ENCODE results near the gene TMEM182. TPM values are rescaled to one million over a fixed set of nuclear protein-coding genes. Genes with fewer than 3 reads are reported as not detected.

Gene TMEM182
- total RNA-seq, 1 experiment from 2014 or later = 4.3 TPM

DNA sequence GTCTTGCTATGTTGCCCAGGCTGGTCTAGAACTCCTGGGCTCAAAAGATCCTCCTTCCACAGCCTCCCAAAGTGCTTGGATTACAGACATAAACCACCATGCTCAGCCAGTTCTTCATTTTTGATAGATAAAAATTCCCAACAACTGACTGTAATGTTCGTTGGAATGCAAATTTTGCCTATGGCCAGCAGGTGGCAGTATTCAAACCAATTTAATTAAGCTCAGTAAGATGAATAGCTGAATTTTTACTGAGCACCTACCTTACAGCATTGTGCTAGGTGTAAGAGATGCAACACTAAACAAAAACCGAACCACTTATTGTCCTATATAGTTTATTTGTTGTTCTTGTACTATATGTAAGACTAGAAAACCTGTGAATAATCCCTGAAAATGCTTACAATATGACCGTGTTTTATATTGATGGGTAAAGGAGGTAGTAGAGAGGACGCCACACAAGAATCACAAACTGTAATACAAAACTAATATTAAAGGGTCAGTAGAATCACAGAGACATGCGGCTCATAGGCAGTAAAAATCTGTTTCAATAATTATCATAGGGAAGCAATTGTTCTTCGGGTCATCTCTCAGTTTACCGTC is 8.2 kb upstream of the TMEM182 start:
- peak; percentile 39; the same call in 1 of the 2 replicates for ATAC-seq
- H3K9me3 Mint-ChIP-seq = no peaks in the 10 kb centered on the region; the same call in 1 of the 2 replicates
- no peak for DNase-seq (ENCODE audit: low spot score)
- ChIA-PET CTCF (interaction anchor here (0.5 to 3.9 kb wide), 35 partner anchors 9 to 612 kb away, joined by 3 to 91 read pairs (median 5); partner anchors contain the start of genes SLC9A4 and TMEM182), POLR2A (no interaction called here)
- peaks cover 9% of the 10 kb centered on the region for H3K4me1 Mint-ChIP-seq
- H3K27ac Mint-ChIP-seq = no peak overlapping the region
- H3K4me3 Mint-ChIP-seq = no peak overlapping the region
- H3K36me3 Mint-ChIP-seq = no peaks in the 10 kb centered on the region
- TF ChIP-seq, protein P1, sequence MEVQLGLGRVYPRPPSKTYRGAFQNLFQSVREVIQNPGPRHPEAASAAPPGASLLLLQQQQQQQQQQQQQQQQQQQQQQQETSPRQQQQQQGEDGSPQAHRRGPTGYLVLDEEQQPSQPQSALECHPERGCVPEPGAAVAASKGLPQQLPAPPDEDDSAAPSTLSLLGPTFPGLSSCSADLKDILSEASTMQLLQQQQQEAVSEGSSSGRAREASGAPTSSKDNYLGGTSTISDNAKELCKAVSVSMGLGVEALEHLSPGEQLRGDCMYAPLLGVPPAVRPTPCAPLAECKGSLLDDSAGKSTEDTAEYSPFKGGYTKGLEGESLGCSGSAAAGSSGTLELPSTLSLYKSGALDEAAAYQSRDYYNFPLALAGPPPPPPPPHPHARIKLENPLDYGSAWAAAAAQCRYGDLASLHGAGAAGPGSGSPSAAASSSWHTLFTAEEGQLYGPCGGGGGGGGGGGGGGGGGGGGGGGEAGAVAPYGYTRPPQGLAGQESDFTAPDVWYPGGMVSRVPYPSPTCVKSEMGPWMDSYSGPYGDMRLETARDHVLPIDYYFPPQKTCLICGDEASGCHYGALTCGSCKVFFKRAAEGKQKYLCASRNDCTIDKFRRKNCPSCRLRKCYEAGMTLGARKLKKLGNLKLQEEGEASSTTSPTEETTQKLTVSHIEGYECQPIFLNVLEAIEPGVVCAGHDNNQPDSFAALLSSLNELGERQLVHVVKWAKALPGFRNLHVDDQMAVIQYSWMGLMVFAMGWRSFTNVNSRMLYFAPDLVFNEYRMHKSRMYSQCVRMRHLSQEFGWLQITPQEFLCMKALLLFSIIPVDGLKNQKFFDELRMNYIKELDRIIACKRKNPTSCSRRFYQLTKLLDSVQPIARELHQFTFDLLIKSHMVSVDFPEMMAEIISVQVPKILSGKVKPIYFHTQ (CRISPR knock-in tag; IDR thresholded peaks at IDR 0.05) = no peak
- TF ChIP-seq IRF2 (CRISPR knock-in tag; IDR thresholded peaks at IDR 0.05; ENCODE audit: borderline replicate concordance, low read depth) (no peak), RORB (CRISPR knock-in tag; IDR thresholded peaks at IDR 0.05) (no peak), ZNF317 (CRISPR knock-in tag; IDR thresholded peaks at IDR 0.05; ENCODE audit: borderline replicate concordance, low read depth) (no peak), NFATC4 (CRISPR knock-in tag; IDR thresholded peaks at IDR 0.05) (no peak), ZNF138 (CRISPR knock-in tag; conservative IDR thresholded peaks at IDR 0.05) (no peak), FOXP1 (CRISPR knock-in tag; IDR thresholded peaks at IDR 0.05; ENCODE audit: borderline replicate concordance) (no peak)
- TF ChIP-seq, protein P2, sequence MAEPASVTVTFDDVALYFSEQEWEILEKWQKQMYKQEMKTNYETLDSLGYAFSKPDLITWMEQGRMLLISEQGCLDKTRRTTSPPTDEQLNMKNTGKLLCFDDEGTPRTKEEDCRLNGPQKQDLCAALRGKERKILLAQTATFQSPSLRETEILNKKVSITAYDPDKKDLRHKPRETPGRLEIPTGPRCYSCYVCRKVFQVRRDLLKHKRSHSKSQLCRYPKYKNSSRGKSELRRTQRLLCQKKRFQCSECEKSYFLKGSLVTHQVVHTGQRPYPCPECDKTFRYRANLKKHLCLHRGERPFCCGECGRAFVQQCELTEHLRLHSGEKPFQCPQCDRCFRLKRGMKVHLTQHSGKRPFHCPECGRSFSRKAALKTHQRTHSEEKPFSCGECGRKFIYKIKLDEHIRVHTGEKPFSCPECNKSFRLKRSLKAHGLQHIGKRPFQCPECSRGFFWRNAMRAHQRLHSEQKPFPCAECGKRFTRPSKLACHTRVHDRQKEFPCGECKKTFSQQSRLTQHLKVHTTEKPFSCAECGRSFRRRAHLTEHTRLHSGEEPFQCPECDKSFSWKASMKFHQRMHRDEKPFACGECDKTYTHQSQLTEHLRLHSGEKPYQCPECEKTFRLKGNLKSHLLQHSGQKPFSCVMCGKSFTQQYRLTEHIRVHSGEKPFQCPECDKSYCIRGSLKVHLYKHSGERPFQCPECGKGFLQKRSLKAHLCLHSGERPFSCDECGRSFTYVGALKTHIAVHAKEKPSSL (CRISPR knock-in tag; conservative IDR thresholded peaks at IDR 0.05) = no peak
- TF ChIP-seq, protein P3, sequence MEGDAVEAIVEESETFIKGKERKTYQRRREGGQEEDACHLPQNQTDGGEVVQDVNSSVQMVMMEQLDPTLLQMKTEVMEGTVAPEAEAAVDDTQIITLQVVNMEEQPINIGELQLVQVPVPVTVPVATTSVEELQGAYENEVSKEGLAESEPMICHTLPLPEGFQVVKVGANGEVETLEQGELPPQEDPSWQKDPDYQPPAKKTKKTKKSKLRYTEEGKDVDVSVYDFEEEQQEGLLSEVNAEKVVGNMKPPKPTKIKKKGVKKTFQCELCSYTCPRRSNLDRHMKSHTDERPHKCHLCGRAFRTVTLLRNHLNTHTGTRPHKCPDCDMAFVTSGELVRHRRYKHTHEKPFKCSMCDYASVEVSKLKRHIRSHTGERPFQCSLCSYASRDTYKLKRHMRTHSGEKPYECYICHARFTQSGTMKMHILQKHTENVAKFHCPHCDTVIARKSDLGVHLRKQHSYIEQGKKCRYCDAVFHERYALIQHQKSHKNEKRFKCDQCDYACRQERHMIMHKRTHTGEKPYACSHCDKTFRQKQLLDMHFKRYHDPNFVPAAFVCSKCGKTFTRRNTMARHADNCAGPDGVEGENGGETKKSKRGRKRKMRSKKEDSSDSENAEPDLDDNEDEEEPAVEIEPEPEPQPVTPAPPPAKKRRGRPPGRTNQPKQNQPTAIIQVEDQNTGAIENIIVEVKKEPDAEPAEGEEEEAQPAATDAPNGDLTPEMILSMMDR (IDR thresholded peaks at IDR 0.05) = peak; percentile 61
- no peaks in the 10 kb centered on the region for H3K27me3 Mint-ChIP-seq (ENCODE audit: low read depth)

DNA sequence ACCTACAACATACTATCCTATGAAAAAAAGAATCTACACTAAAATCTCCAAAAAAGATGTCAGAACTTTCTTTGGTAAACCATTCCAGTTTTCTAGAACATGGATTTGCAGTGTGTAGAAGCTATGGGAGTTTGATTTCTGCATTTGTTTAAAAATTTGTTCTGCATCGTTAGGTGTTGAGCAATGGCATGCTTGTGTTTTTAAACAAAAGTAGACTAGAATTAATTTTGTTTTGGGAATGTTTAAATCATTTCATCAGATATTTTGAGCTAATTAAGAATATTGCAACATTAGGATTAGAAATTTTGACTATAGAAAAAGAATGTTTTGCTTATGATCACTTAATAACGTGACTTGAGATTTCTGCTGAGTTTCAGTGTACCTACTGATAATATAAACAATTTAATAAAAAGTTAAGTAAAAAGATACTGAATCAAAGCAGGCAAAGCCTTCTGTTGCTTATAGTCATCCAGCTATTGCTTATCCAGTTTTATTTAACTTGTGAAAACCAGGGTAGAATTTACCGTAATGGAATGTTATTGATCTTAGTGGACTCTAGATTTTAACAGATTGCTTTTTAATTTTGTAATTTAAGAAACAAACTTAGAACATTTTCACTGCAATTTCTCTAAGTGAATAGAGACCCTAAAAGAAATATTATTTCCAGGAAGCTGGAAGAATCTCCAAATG is 7.2 kb upstream of the TMEM182 start:
- Mint-ChIP-seq H3K27me3 (ENCODE audit: low read depth) (no peaks in the 10 kb centered on the region), H3K36me3 (no peaks in the 10 kb centered on the region), H3K4me1 (peaks cover 9% of the 10 kb centered on the region), H3K4me3 (no peak overlapping the region), H3K27ac (no peak overlapping the region), H3K9me3 (no peaks in the 10 kb centered on the region; the same call in 1 of the 2 replicates)
- DNase-seq (ENCODE audit: low spot score) = no peak
- CTCF ChIA-PET = interaction anchor here (1.0 to 3.9 kb wide), 6 partner anchors 15 to 85 kb away, joined by 3 to 91 read pairs (median 9); a partner anchor contains a TSS
- POLR2A ChIA-PET = no interaction called here
- ATAC-seq = no peak
- no peak for TF ChIP-seq ELF4 (CRISPR knock-in tag; IDR thresholded peaks at IDR 0.05; ENCODE audit: low read depth)
- TF ChIP-seq, protein P4, sequence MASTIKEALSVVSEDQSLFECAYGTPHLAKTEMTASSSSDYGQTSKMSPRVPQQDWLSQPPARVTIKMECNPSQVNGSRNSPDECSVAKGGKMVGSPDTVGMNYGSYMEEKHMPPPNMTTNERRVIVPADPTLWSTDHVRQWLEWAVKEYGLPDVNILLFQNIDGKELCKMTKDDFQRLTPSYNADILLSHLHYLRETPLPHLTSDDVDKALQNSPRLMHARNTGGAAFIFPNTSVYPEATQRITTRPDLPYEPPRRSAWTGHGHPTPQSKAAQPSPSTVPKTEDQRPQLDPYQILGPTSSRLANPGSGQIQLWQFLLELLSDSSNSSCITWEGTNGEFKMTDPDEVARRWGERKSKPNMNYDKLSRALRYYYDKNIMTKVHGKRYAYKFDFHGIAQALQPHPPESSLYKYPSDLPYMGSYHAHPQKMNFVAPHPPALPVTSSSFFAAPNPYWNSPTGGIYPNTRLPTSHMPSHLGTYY (CRISPR knock-in tag; IDR thresholded peaks at IDR 0.05) = no peak
- TF ChIP-seq MYBL2 (CRISPR knock-in tag; IDR thresholded peaks at IDR 0.05) = no peak
- no peak for TF ChIP-seq TEAD4 (CRISPR knock-in tag; IDR thresholded peaks at IDR 0.05)
- TF ChIP-seq ZNF263 (CRISPR knock-in tag; IDR thresholded peaks at IDR 0.05; ENCODE audit: low read depth) = no peak
- TF ChIP-seq, protein P5, sequence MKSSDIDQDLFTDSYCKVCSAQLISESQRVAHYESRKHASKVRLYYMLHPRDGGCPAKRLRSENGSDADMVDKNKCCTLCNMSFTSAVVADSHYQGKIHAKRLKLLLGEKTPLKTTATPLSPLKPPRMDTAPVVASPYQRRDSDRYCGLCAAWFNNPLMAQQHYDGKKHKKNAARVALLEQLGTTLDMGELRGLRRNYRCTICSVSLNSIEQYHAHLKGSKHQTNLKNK (CRISPR knock-in tag; IDR thresholded peaks at IDR 0.05) = no peak
- no peak for TF ChIP-seq ZNF317 (CRISPR knock-in tag; IDR thresholded peaks at IDR 0.05; ENCODE audit: borderline replicate concordance, low read depth)
- no peak for TF ChIP-seq TEAD1 (CRISPR knock-in tag; IDR thresholded peaks at IDR 0.05)
- TF ChIP-seq NFYB (CRISPR knock-in tag; conservative IDR thresholded peaks at IDR 0.05; ENCODE audit: low read depth) = no peak
- TF ChIP-seq, protein P6, sequence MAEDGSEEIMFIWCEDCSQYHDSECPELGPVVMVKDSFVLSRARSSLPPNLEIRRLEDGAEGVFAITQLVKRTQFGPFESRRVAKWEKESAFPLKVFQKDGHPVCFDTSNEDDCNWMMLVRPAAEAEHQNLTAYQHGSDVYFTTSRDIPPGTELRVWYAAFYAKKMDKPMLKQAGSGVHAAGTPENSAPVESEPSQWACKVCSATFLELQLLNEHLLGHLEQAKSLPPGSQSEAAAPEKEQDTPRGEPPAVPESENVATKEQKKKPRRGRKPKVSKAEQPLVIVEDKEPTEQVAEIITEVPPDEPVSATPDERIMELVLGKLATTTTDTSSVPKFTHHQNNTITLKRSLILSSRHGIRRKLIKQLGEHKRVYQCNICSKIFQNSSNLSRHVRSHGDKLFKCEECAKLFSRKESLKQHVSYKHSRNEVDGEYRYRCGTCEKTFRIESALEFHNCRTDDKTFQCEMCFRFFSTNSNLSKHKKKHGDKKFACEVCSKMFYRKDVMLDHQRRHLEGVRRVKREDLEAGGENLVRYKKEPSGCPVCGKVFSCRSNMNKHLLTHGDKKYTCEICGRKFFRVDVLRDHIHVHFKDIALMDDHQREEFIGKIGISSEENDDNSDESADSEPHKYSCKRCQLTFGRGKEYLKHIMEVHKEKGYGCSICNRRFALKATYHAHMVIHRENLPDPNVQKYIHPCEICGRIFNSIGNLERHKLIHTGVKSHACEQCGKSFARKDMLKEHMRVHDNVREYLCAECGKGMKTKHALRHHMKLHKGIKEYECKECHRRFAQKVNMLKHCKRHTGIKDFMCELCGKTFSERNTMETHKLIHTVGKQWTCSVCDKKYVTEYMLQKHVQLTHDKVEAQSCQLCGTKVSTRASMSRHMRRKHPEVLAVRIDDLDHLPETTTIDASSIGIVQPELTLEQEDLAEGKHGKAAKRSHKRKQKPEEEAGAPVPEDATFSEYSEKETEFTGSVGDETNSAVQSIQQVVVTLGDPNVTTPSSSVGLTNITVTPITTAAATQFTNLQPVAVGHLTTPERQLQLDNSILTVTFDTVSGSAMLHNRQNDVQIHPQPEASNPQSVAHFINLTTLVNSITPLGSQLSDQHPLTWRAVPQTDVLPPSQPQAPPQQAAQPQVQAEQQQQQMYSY (CRISPR knock-in tag; IDR thresholded peaks at IDR 0.05) = no peak
- TF ChIP-seq EMX1 (CRISPR knock-in tag; IDR thresholded peaks at IDR 0.05) = no peak
- no peak for TF ChIP-seq ZNF219 (CRISPR knock-in tag; IDR thresholded peaks at IDR 0.05; ENCODE audit: borderline replicate concordance)
- no peak for TF ChIP-seq ATF1 (CRISPR knock-in tag; IDR thresholded peaks at IDR 0.05)
- TF ChIP-seq NR1H2 (CRISPR knock-in tag; IDR thresholded peaks at IDR 0.05) = no peak
